Neural cell (in vitro differentiated cells): Measurements from ENCODE around the gene MAST4. TPM values are rescaled to one million over a fixed set of nuclear protein-coding genes. Genes with fewer than 3 reads are reported as not detected.

Experiments
- H2AFZ ChIP-seq: fragments of 200-600, 300-800 bp; sonication (generic), shearing (Covaris generic); 2 replicates; pipeline ENCODE4 v1.6.0; 2014; ENCODE audit warnings: low read depth, mild to moderate bottlenecking, antibody characterized with exemption, low read length, moderate library complexity
- H3F3A ChIP-seq: fragments of 200-600 bp; shearing (Covaris generic); 2 replicates; pipeline ENCODE4 v1.6.1; 2016; ENCODE audit warnings: mild to moderate bottlenecking, moderate library complexity, mixed read lengths, antibody characterized with exemption, low read length; ENCODE audit not compliant: insufficient read depth, poor library complexity, severe bottlenecking
- H3K27ac ChIP-seq: fragments of 200-600, 300-800 bp; sonication (generic), shearing (Covaris generic); 2 replicates; pipeline ENCODE4 v1.5.1; 2014; ENCODE audit warnings: mild to moderate bottlenecking, low read length, moderate library complexity
- H3K27me3 ChIP-seq: fragments of 300-800, 200-600 bp; sonication (generic), shearing (Covaris generic); 2 replicates; pipeline ENCODE4 v1.6.0; 2014; ENCODE audit warnings: mild to moderate bottlenecking, low read depth, low read length, moderate library complexity; ENCODE audit not compliant: insufficient read depth
- H3K36me3 ChIP-seq: fragments of 300-800, 200-600 bp; sonication (generic), shearing (Covaris generic); 2 replicates; pipeline ENCODE4 v1.5.1; 2014; ENCODE audit warnings: mild to moderate bottlenecking, antibody characterized with exemption, low read length, moderate library complexity; ENCODE audit not compliant: insufficient read depth
- H3K4me2 ChIP-seq: fragments of 300-800, 200-600 bp; sonication (generic), shearing (Covaris generic); 2 replicates; pipeline ENCODE4 v1.6.0; 2014; ENCODE audit warnings: mild to moderate bottlenecking, low read length
- H3K4me3 ChIP-seq: fragments of 300-800, 200-600 bp; sonication (generic), shearing (Covaris generic); 2 replicates; pipeline ENCODE4 v1.5.1; 2014; ENCODE audit warnings: mild to moderate bottlenecking, low read length, moderate library complexity
- H3K79me2 ChIP-seq: fragments of 200-600 bp; shearing (Covaris generic); replicated peaks from 2 replicates; pipeline ENCODE4 v1.6.0; 2014; ENCODE audit warnings: mild to moderate bottlenecking, low read length, moderate library complexity; ENCODE audit not compliant: insufficient read depth
- H3K9ac ChIP-seq: fragments of 300-800, 200-600 bp; sonication (generic), shearing (Covaris generic); 2 replicates; pipeline ENCODE4 v1.6.1; 2016; ENCODE audit warnings: mild to moderate bottlenecking, low read length, mixed read lengths
- H3K9me2 ChIP-seq: fragments of 200-600 bp; shearing (Covaris generic); 2 replicates; pipeline ENCODE4 v1.6.1; 2016; ENCODE audit warnings: mild to moderate bottlenecking, low read length, mixed read lengths; ENCODE audit not compliant: insufficient read depth
- H3K9me3 ChIP-seq: fragments of 200-600, 300-800 bp; sonication (generic), shearing (Covaris generic); 2 replicates; pipeline ENCODE4 v1.6.1; 2016; ENCODE audit warnings: mild to moderate bottlenecking, mixed run types, low read length, moderate library complexity, mixed read lengths
- H4K20me1 ChIP-seq: fragments of 200-600 bp; shearing (Covaris generic); 2 replicates; pipeline ENCODE4 v1.6.1; 2016; ENCODE audit warnings: mild to moderate bottlenecking, mixed run types; ENCODE audit not compliant: insufficient read depth
- EP300 ChIP-seq: fragments of 450-650 bp; conservative IDR thresholded peaks from 2 replicates; pipeline ENCODE4 v1.6.1; 2014; ENCODE audit warnings: antibody characterized with exemption, mild to moderate bottlenecking, moderate library complexity; ENCODE audit not compliant: poor library complexity, severe bottlenecking
- EZH2 ChIP-seq: fragments of 200-600, 300-800 bp; shearing (Covaris generic), sonication (generic); IDR thresholded peaks from 2 replicates; pipeline ENCODE4 v1.6.1; 2014; ENCODE audit warnings: antibody characterized with exemption, low read length, borderline replicate concordance, mild to moderate bottlenecking; ENCODE audit not compliant: insufficient read depth, poor library complexity, severe bottlenecking
- MXI1 ChIP-seq: fragments of 450-650 bp; conservative IDR thresholded peaks from 2 replicates; pipeline ENCODE4 v1.6.1; 2014; ENCODE audit warnings: antibody characterized with exemption, mild to moderate bottlenecking; ENCODE audit not compliant: poor library complexity, severe bottlenecking
- POLR2AphosphoS5 ChIP-seq: IDR thresholded peaks from 2 replicates; pipeline ENCODE4 v1.6.1; 2012
- RAD21 ChIP-seq: fragments of 450-650 bp; conservative IDR thresholded peaks from 2 replicates; pipeline ENCODE4 v1.6.1; 2014; ENCODE audit warnings: antibody characterized with exemption, mild to moderate bottlenecking, moderate library complexity
- SMC3 ChIP-seq: fragments of 450-650 bp; conservative IDR thresholded peaks from 2 replicates; pipeline ENCODE4 v1.6.1; 2014; ENCODE audit warnings: antibody characterized with exemption, mild to moderate bottlenecking, moderate library complexity; ENCODE audit not compliant: poor library complexity
- TAF1 ChIP-seq: IDR thresholded peaks from 2 replicates; pipeline ENCODE4 v1.6.1; 2012; ENCODE audit warnings: low read depth
- polyA plus RNA-seq: library from polyadenylated mRNA; depleted of rRNA; stranded (reverse); fragments of >200 nt; gene quantifications from 2 replicates; pipeline ENCODE4 v1.2.3, GENCODE V29; 2014
- TF ChIP-seq, protein P1 (sequence below): fragments of 450-650 bp; IDR thresholded peaks from 2 replicates; pipeline ENCODE4 v1.5.1; 2014; ENCODE audit warnings: antibody characterized with exemption, mild to moderate bottlenecking, moderate library complexity; ENCODE audit not compliant: poor library complexity, severe bottlenecking
- TF ChIP-seq, protein P2 (sequence below): IDR thresholded peaks from 2 replicates; pipeline ENCODE4 v1.6.1; 2012; ENCODE audit warnings: borderline replicate concordance

Gene MAST4
- polyA plus RNA-seq, 1 donor from 2014 or later: 2.3 TPM

DNA sequence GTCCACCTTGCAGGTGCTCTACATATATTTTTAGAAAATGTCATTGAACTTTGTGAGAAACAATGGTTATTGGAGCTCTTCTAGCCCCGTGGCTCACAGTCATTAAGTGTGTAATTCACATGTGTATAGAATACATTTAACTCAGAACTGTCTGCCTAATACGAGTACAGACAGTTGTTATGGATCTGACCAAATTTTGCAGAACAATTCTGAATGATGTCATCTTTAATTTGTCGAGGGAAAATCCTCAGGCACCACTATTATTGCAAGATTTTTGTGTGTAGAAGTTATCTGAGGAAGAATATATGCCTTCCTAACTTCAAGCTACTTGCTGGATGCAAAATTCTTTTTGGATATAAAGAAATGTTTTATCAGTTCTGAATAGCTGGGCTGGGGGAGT is 383.5 kb downstream of the MAST4 start:
- Histone ChIP-seq H3K4me2 (no peak overlapping the region), H3K27ac (no peak overlapping the region)

DNA sequence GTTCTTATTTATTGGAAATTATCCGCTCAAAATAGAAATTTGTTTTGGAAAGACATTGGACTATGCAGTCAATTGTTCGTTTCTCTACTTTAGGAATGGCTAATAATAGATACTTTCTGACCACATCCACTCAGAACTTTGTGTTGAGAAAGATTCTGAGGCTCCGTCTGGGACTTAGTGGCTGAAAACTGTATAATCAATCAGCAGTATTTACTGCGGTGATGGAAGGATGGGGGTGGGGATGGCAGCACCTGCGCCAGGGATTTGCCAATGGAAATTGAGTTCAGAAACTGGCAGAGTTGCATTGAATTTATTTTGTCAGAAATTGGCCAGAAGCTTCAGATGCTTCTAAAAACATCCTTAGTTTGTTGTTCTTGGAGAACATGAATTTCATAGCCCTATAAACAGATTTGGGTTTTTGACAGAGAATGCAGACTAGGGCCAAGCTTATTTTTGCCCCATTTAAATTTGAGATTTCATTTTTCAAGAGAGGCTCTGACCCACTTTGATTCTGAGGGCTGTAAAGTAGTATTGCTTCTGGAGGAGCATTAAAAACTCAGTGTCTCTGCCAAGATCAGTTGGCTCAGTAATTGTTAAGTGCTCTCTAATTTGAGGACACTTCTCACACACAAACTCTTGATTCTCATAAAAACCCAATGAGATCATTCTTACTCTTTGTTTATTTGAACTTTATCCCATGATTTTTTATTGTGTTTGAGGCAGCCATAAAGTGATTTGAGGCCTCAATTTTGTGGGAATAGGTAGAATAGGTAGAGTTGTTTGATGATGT is 385.3 kb downstream of the MAST4 start:
- H3K4me3 ChIP-seq: no peak overlapping the region
- H2AFZ ChIP-seq: no peak overlapping the region

More for the DNA sequence above, 383.5 kb downstream of the MAST4 start:
- Histone ChIP-seq H2AFZ (no peak overlapping the region), H3K9ac (no peak overlapping the region), H4K20me1 (no peaks in the 10 kb centered on the region), H3F3A (no peaks in the 10 kb centered on the region), H3K27me3 (no peaks in the 10 kb centered on the region), H3K4me3 (no peak overlapping the region), H3K36me3 (no peaks in the 10 kb centered on the region), H3K79me2 (no peaks in the 10 kb centered on the region), H3K9me3 (no peaks in the 10 kb centered on the region), H3K9me2 (no peaks in the 10 kb centered on the region)
- no peak for TF ChIP-seq POLR2AphosphoS5
- TF ChIP-seq, protein P1, sequence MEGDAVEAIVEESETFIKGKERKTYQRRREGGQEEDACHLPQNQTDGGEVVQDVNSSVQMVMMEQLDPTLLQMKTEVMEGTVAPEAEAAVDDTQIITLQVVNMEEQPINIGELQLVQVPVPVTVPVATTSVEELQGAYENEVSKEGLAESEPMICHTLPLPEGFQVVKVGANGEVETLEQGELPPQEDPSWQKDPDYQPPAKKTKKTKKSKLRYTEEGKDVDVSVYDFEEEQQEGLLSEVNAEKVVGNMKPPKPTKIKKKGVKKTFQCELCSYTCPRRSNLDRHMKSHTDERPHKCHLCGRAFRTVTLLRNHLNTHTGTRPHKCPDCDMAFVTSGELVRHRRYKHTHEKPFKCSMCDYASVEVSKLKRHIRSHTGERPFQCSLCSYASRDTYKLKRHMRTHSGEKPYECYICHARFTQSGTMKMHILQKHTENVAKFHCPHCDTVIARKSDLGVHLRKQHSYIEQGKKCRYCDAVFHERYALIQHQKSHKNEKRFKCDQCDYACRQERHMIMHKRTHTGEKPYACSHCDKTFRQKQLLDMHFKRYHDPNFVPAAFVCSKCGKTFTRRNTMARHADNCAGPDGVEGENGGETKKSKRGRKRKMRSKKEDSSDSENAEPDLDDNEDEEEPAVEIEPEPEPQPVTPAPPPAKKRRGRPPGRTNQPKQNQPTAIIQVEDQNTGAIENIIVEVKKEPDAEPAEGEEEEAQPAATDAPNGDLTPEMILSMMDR: no peak
- TF ChIP-seq, protein P2, sequence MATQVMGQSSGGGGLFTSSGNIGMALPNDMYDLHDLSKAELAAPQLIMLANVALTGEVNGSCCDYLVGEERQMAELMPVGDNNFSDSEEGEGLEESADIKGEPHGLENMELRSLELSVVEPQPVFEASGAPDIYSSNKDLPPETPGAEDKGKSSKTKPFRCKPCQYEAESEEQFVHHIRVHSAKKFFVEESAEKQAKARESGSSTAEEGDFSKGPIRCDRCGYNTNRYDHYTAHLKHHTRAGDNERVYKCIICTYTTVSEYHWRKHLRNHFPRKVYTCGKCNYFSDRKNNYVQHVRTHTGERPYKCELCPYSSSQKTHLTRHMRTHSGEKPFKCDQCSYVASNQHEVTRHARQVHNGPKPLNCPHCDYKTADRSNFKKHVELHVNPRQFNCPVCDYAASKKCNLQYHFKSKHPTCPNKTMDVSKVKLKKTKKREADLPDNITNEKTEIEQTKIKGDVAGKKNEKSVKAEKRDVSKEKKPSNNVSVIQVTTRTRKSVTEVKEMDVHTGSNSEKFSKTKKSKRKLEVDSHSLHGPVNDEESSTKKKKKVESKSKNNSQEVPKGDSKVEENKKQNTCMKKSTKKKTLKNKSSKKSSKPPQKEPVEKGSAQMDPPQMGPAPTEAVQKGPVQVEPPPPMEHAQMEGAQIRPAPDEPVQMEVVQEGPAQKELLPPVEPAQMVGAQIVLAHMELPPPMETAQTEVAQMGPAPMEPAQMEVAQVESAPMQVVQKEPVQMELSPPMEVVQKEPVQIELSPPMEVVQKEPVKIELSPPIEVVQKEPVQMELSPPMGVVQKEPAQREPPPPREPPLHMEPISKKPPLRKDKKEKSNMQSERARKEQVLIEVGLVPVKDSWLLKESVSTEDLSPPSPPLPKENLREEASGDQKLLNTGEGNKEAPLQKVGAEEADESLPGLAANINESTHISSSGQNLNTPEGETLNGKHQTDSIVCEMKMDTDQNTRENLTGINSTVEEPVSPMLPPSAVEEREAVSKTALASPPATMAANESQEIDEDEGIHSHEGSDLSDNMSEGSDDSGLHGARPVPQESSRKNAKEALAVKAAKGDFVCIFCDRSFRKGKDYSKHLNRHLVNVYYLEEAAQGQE: no peak
- TF ChIP-seq TAF1: no peak
- no peak for TF ChIP-seq RAD21
- TF ChIP-seq EP300: no peak
- TF ChIP-seq EZH2: no peak
- no peak for TF ChIP-seq SMC3
- TF ChIP-seq MXI1: no peak

More for the DNA sequence above, 385.3 kb downstream of the MAST4 start:
- Histone ChIP-seq H3K27me3 (no peaks in the 10 kb centered on the region), H3K4me2 (no peak overlapping the region), H3F3A (no peaks in the 10 kb centered on the region), H4K20me1 (no peaks in the 10 kb centered on the region), H3K79me2 (no peaks in the 10 kb centered on the region), H3K9ac (no peak overlapping the region), H3K9me3 (no peaks in the 10 kb centered on the region), H3K36me3 (no peaks in the 10 kb centered on the region), H3K9me2 (no peaks in the 10 kb centered on the region), H3K27ac (peak overlapping the region; percentile 44)
- TF ChIP-seq, protein P1: no peak
- TF ChIP-seq EZH2 (no peak), TAF1 (no peak), RAD21 (no peak), POLR2AphosphoS5 (no peak), SMC3 (no peak), EP300 (no peak), MXI1 (no peak)
- TF ChIP-seq, protein P2: no peak
